GM12878 (cell line): ENCODE measurements around the gene HOXB6. TPM values are rescaled to one million over a fixed set of nuclear protein-coding genes. Genes with fewer than 3 reads are reported as not detected.
A peak's percentile ranks its signal among the peaks of the same experiment; 100 is the strongest.

Source experiments
- BACH1 ChIP-seq: fragments of 450-650 bp; IDR thresholded peaks from 2 replicates; pipeline ENCODE4 v1.6.1; 2017; ENCODE audit warnings: mild to moderate bottlenecking, borderline replicate concordance
- BHLHE40 ChIP-seq, 2 experiments: fragments of 450-650 bp in 1 of 2; IDR thresholded peaks; 2 replicates each; pipeline ENCODE4 v1.6.1; 2011 to 2017; ENCODE audit warnings: low read depth in 2 of 2, borderline replicate concordance in 1 of 2, improper control_type of control experiment in 1 of 2, low read length in 1 of 2, mild to moderate bottlenecking in 1 of 2
- CEBPB ChIP-seq, 2 experiments: fragments of 150-350 bp in 1 of 2; IDR thresholded peaks; 2 replicates each; pipeline ENCODE4 v1.6.1; 2012 to 2014; ENCODE audit warnings: low read depth in 2 of 2, low read length in 2 of 2, borderline replicate concordance in 1 of 2, inconsistent platforms in 1 of 2
- CEBPZ ChIP-seq: fragments of 150-350 bp; IDR thresholded peaks from 2 replicates; pipeline ENCODE4 v1.6.1; 2016; ENCODE audit warnings: low read depth, low read length
- E2F4 ChIP-seq: IDR thresholded peaks from 2 replicates; pipeline ENCODE4 v1.6.1; 2012; ENCODE audit warnings: low read depth, low read length, improper control_type of control experiment
- HDAC6 ChIP-seq: fragments of 200-600 bp; sonication (generic); IDR thresholded peaks from one replicate; pipeline ENCODE4 v1.8.0; 2017; ENCODE audit warnings: antibody characterized with exemption; ENCODE audit not compliant: unreplicated experiment
- JUNB ChIP-seq: IDR thresholded peaks from 2 replicates; pipeline ENCODE4 v1.6.1; 2016; ENCODE audit warnings: antibody characterized with exemption, mild to moderate bottlenecking
- KDM1A ChIP-seq: fragments of 200-600 bp; sonication (generic); IDR thresholded peaks from 2 replicates; pipeline ENCODE4 v1.6.1; 2016; ENCODE audit warnings: borderline replicate concordance
- NR2C2 ChIP-seq: IDR thresholded peaks from 2 replicates; pipeline ENCODE4 v1.6.1; 2011; ENCODE audit warnings: borderline replicate concordance, low read depth; ENCODE audit not compliant: control insufficient read depth, insufficient read length
- POLR2A ChIP-seq: IDR thresholded peaks from 2 replicates; pipeline ENCODE4 v1.6.1; 2011; ENCODE audit warnings: low read depth, mild to moderate bottlenecking, low read length
- RCOR1 ChIP-seq: conservative IDR thresholded peaks from 2 replicates; pipeline ENCODE4 v1.6.1; 2012; ENCODE audit warnings: low read depth, low read length, improper control_type of control experiment
- RELA ChIP-seq: fragments of 450-650 bp; IDR thresholded peaks from 2 replicates; pipeline ENCODE4 v1.8.0; 2014; ENCODE audit warnings: borderline replicate concordance; ENCODE audit not compliant: partially characterized antibody
- SIN3A ChIP-seq: IDR thresholded peaks from 2 replicates; pipeline ENCODE4 v1.6.1; 2012; ENCODE audit warnings: low read depth, low read length, improper control_type of control experiment
- SMAD5 ChIP-seq: IDR thresholded peaks from 2 replicates; pipeline ENCODE4 v1.6.1; 2016; ENCODE audit warnings: antibody characterized with exemption, low read depth
- SREBF2 ChIP-seq: IDR thresholded peaks from 2 replicates; pipeline ENCODE4 v1.6.1; 2012; ENCODE audit warnings: mild to moderate bottlenecking, low read length
- SUZ12 ChIP-seq: fragments of 200-600 bp; sonication (generic); IDR thresholded peaks from one replicate; pipeline ENCODE4 v1.6.1; 2018; ENCODE audit warnings: antibody characterized with exemption, mild to moderate bottlenecking; ENCODE audit not compliant: unreplicated experiment
- TCF3 ChIP-seq: IDR thresholded peaks from 2 replicates; pipeline ENCODE4 v1.6.1; 2012; ENCODE audit warnings: low read depth, mild to moderate bottlenecking, low read length, borderline replicate concordance; ENCODE audit not compliant: insufficient read depth
- USF1 ChIP-seq: IDR thresholded peaks from 2 replicates; pipeline ENCODE4 v1.6.1; 2011; ENCODE audit warnings: borderline replicate concordance, low read depth, mild to moderate bottlenecking, moderate library complexity, mixed read lengths, low read length; ENCODE audit not compliant: insufficient read depth; ENCODE audit errors: extremely low read length
- ZBED1 ChIP-seq: IDR thresholded peaks from 2 replicates; pipeline ENCODE4 v1.6.1; 2016; ENCODE audit warnings: borderline replicate concordance
- ZBTB33 ChIP-seq: fragments of 450-650 bp; IDR thresholded peaks from 2 replicates; pipeline ENCODE4 v1.6.1; 2017; ENCODE audit warnings: mild to moderate bottlenecking
- polyA plus RNA-seq, 11 experiments: library from polyadenylated mRNA; depleted of rRNA in 4 of 11; unstranded in 6 of 11; stranded (reverse) in 5 of 11; fragments of >200 nt; fragmentation: Nextera tagmentation in 4 of 11; fragmentation: Illumina TruSeq in 1 of 11; extraction: Ambion mirVana in 4 of 11; extraction: Trizol in 1 of 11; gene quantifications; 1 replicate in 1 of 11; 2 replicates in 10 of 11; pipeline versions ENCODE4 v1.2.1 to v1.2.3, GENCODE V29; 2011 to 2016; ENCODE audit warnings: inconsistent platforms in 2 of 11, missing spikeins in 2 of 11, low read depth in 1 of 11
- total RNA-seq, 4 experiments: library from RNA; depleted of rRNA in 3 of 4; stranded (reverse); fragments of >200 nt in 3 of 4; fragmentation: Illumina TruSeq in 1 of 4; extraction: Trizol in 1 of 4; gene quantifications; 2 replicates each; pipeline versions ENCODE4 v1.2.1 to v1.2.3, GENCODE V29; 2013 to 2021

Gene HOXB6
- total and polyA plus RNA-seq, 10 of the 15 experiments (the other 5 are each of a cell fraction or from before 2014, with no cell fraction given), result 0.04 to 0.51 (median 0.09) TPM; not detected in 2

GRCh38 chr17:48578616-48579470 lies 25.9 kb downstream of the HOXB6 start (continued):
- TF ChIP-seq RELA (no peak), JUNB (no peak), HDAC6 (no peak), SUZ12 (no peak), USF1 (no peak), KDM1A (no peak), E2F4 (no peak), BHLHE40 (IDR thresholded peaks at IDR 0.05; ENCODE audit: borderline replicate concordance in 1 of 2, low read depth in 2 of 2, low read length in 1 of 2) (no peak), CEBPB (IDR thresholded peaks at IDR 0.05; ENCODE audit: borderline replicate concordance in 1 of 2, low read depth in 2 of 2, low read length in 2 of 2) (no peak), POLR2A (0 out of 2 replicates have a peak, but pooled peaks have one; percentile 33), NR2C2 (no peak), SREBF2 (no peak), SMAD5 (no peak), BACH1 (no peak), ZBTB33 (no peak), RCOR1 (0 out of 2 replicates have a peak, but pooled peaks have one; percentile 32), TCF3 (no peak), ZBED1 (no peak), SIN3A (no peak), CEBPZ (no peak)
